ENCODE data around the gene ZNF391. TPM values are rescaled to one million over a fixed set of nuclear protein-coding genes. Genes with fewer than 3 reads are reported as not detected.

The ZNF391 gene
- total RNA-seq (1 to 10 TPM; 3.3 to 3.7 TPM), polyA plus RNA-seq (1 to 10 TPM; 1.8 TPM)

GRCh38 chr6:27388293-27389197 is at the start of gene ZNF391:
ZNF391 (plus strand) TSS chr6:27388759; CDS start chr6:27400371, 11,612 bp downstream.
- Histone ChIP-seq H3K9me3 (ENCODE audit: control insufficient read depth in 1 of 2, low read length in 2 of 2) (no peaks in the 10 kb centered on the region), H3K36me3 (ENCODE audit: insufficient read depth, low read length) (no peaks in the 10 kb centered on the region), H3K27me3 (ENCODE audit: insufficient read depth, low read length) (no peaks in the 10 kb centered on the region), H3K4me3 (ENCODE audit: low read length in 2 of 2) (peak within 1 kb of the TSS; percentile 62 to 95), H3K4me1 (ENCODE audit: insufficient read depth, low read length) (peaks cover 14% of the 10 kb centered on the region), H3K27ac (ENCODE audit: low read depth, low read length) (peak within 1 kb of the TSS; percentile 43)
- Mint-ChIP-seq H3K27me3 (peaks cover 0 to 1% of the 10 kb centered on the region in 2 donors), H3K27ac (peak within 1 kb of the TSS; percentile 74 to 95 (median 91)), H3K9me3 (peaks cover 0 to 3% (median under 1%) of the 10 kb centered on the region in 8 donors), H3K4me1 (peaks cover 7 to 23% (median 16%) of the 10 kb centered on the region in 4 donors), H3K4me3 (peak within 1 kb of the TSS; percentile 94 to 99 (median 97)), H3K36me3 (peaks cover 5 to 8% of the 10 kb centered on the region in 2 donors)
- intact Hi-C loops (cut with micrococcal nuclease): loop anchor here (1.0 to 10.0 kb wide), 7 partner anchors 13 to 864 kb away; partner anchors contain the start of genes POM121L2, ZKSCAN4 and ZNF165
- CTCF ChIA-PET (ENCODE audit: partially characterized antibody): interaction anchor here (0.6 to 1.2 kb wide), 4 partner anchors 90 to 1396 kb away, joined by 3 read pairs; no protein-coding TSS in a partner anchor
- POLR2A ChIA-PET (ENCODE audit: partially characterized antibody): interaction anchor here (0.6 to 2.2 kb wide), 9 partner anchors 18 to 880 kb away, joined by 3 to 18 read pairs (median 3); partner anchors contain the start of gene ZNF184
- DNase-seq: peak; percentile 50 to 71 (median 62)

- intact Hi-C loops (cut with micrococcal nuclease): no loop called here
- ChIA-PET POLR2A (ENCODE audit: partially characterized antibody) (interaction anchor here (0.6 kb wide), 1 partner anchor 222 kb away, joined by 3 read pairs; no protein-coding TSS in a partner anchor), CTCF (ENCODE audit: partially characterized antibody) (no interaction called here)
- H3K36me3 ChIP-seq (ENCODE audit: insufficient read depth, low read length): no peaks in the 10 kb centered on the region
- Mint-ChIP-seq H3K4me1 (no peaks in the 10 kb centered on the region), H3K9me3 (peaks cover 3 to 69% (median 38%) of the 10 kb centered on the region in 8 donors), H3K4me3 (no peak overlapping the region), H3K27me3 (peaks cover 0 to 3% of the 10 kb centered on the region in 2 donors), H3K36me3 (peaks cover 1 to 5% of the 10 kb centered on the region in 2 donors), H3K27ac (no peak overlapping the region)
- no peak for DNase-seq
- no peaks in the 10 kb centered on the region for H3K4me1 ChIP-seq (ENCODE audit: insufficient read depth, low read length)
- H3K4me3 ChIP-seq (ENCODE audit: low read length in 2 of 2): no peak overlapping the region
- H3K27me3 ChIP-seq (ENCODE audit: insufficient read depth, low read length): no peaks in the 10 kb centered on the region
- H3K27ac ChIP-seq (ENCODE audit: low read depth, low read length): no peak overlapping the region
- H3K9me3 ChIP-seq (ENCODE audit: control insufficient read depth in 1 of 2, low read length in 2 of 2): peaks cover 0 to 4% of the 10 kb centered on the region in 2 donors
Observed at GRCh38 chr6:27352850-27353249, 35.7 kb upstream of the ZNF391 start.

GRCh38 chr6:27358786-27359185 is 29.8 kb upstream of the ZNF391 start:
- peaks cover 0 to 20% of the 10 kb centered on the region in 2 donors for H3K9me3 ChIP-seq (ENCODE audit: control insufficient read depth in 1 of 2, low read length in 2 of 2)
- H3K36me3 ChIP-seq (ENCODE audit: insufficient read depth, low read length): no peaks in the 10 kb centered on the region
- CTCF ChIA-PET (ENCODE audit: partially characterized antibody): no interaction called here
- H3K9me3 Mint-ChIP-seq: peaks cover 7 to 78% (median 65%) of the 10 kb centered on the region in 8 donors
- H3K4me1 ChIP-seq (ENCODE audit: insufficient read depth, low read length): no peaks in the 10 kb centered on the region
- H3K36me3 Mint-ChIP-seq: peaks cover 38 to 48% of the 10 kb centered on the region in 2 donors
- no peaks in the 10 kb centered on the region for H3K4me1 Mint-ChIP-seq
- no peak overlapping the region for H3K27ac Mint-ChIP-seq
- no peak overlapping the region for H3K4me3 Mint-ChIP-seq
- no peak overlapping the region for H3K27ac ChIP-seq (ENCODE audit: low read depth, low read length)
- H3K27me3 Mint-ChIP-seq: peaks cover 0 to 2% of the 10 kb centered on the region in 2 donors
- no peak overlapping the region for H3K4me3 ChIP-seq (ENCODE audit: low read length in 2 of 2)
- intact Hi-C loops (cut with micrococcal nuclease): no loop called here
- DNase-seq: no peak
- POLR2A ChIA-PET (ENCODE audit: partially characterized antibody): no interaction called here
- no peaks in the 10 kb centered on the region for H3K27me3 ChIP-seq (ENCODE audit: insufficient read depth, low read length)

- H3K36me3 Mint-ChIP-seq: peaks cover 38 to 46% of the 10 kb centered on the region in 2 donors
- POLR2A ChIA-PET (ENCODE audit: partially characterized antibody): no interaction called here
- no peak overlapping the region for H3K4me3 Mint-ChIP-seq
- H3K27ac Mint-ChIP-seq: no peak overlapping the region
- peaks cover 0 to 20% of the 10 kb centered on the region in 2 donors for H3K9me3 ChIP-seq (ENCODE audit: control insufficient read depth in 1 of 2, low read length in 2 of 2)
- no peaks in the 10 kb centered on the region for H3K4me1 ChIP-seq (ENCODE audit: insufficient read depth, low read length)
- H3K27me3 ChIP-seq (ENCODE audit: insufficient read depth, low read length): no peaks in the 10 kb centered on the region
- H3K9me3 Mint-ChIP-seq: peaks cover 7 to 74% (median 64%) of the 10 kb centered on the region in 8 donors
- DNase-seq: no peak
- peaks cover 0 to 2% of the 10 kb centered on the region in 2 donors for H3K27me3 Mint-ChIP-seq
- H3K27ac ChIP-seq (ENCODE audit: low read depth, low read length): no peak overlapping the region
- intact Hi-C loops (cut with micrococcal nuclease): no loop called here
- CTCF ChIA-PET (ENCODE audit: partially characterized antibody): no interaction called here
- no peak overlapping the region for H3K4me3 ChIP-seq (ENCODE audit: low read length in 2 of 2)
- H3K4me1 Mint-ChIP-seq: no peaks in the 10 kb centered on the region
- no peaks in the 10 kb centered on the region for H3K36me3 ChIP-seq (ENCODE audit: insufficient read depth, low read length)
Observed at GRCh38 chr6:27359231-27359630, 29.3 kb upstream of the ZNF391 start.

GRCh38 chr6:27368202-27368601 is 20.4 kb upstream of the ZNF391 start:
- no peaks in the 10 kb centered on the region for H3K4me1 Mint-ChIP-seq
- DNase-seq: no peak
- peaks cover 30 to 46% of the 10 kb centered on the region in 2 donors for H3K36me3 Mint-ChIP-seq
- ChIA-PET CTCF (ENCODE audit: partially characterized antibody) (no interaction called here), POLR2A (ENCODE audit: partially characterized antibody) (no interaction called here)
- no peak overlapping the region for H3K4me3 ChIP-seq (ENCODE audit: low read length in 2 of 2)
- H3K4me3 Mint-ChIP-seq: no peak overlapping the region
- no peaks in the 10 kb centered on the region for H3K27me3 Mint-ChIP-seq
- H3K27me3 ChIP-seq (ENCODE audit: insufficient read depth, low read length): no peaks in the 10 kb centered on the region
- H3K9me3 Mint-ChIP-seq: peaks cover 0 to 7% (median 3%) of the 10 kb centered on the region in 8 donors
- H3K4me1 ChIP-seq (ENCODE audit: insufficient read depth, low read length): no peaks in the 10 kb centered on the region
- intact Hi-C loops (cut with micrococcal nuclease): no loop called here
- no peak overlapping the region for H3K27ac Mint-ChIP-seq
- H3K9me3 ChIP-seq (ENCODE audit: control insufficient read depth in 1 of 2, low read length in 2 of 2): no peaks in the 10 kb centered on the region
- no peaks in the 10 kb centered on the region for H3K36me3 ChIP-seq (ENCODE audit: insufficient read depth, low read length)
- no peak overlapping the region for H3K27ac ChIP-seq (ENCODE audit: low read depth, low read length)

GRCh38 chr6:27370391-27370790 is 18.2 kb upstream of the ZNF391 start:
- Mint-ChIP-seq H3K4me3 (no peak overlapping the region), H3K36me3 (peaks cover 28 to 41% of the 10 kb centered on the region in 2 donors), H3K4me1 (peaks cover 9 to 18% (median 13%) of the 10 kb centered on the region in 4 donors), H3K27ac (no peak overlapping the region), H3K9me3 (peaks cover 0 to 7% (median 3%) of the 10 kb centered on the region in 8 donors), H3K27me3 (no peaks in the 10 kb centered on the region)
- no peak overlapping the region for H3K27ac ChIP-seq (ENCODE audit: low read depth, low read length)
- H3K36me3 ChIP-seq (ENCODE audit: insufficient read depth, low read length): no peaks in the 10 kb centered on the region
- no peaks in the 10 kb centered on the region for H3K9me3 ChIP-seq (ENCODE audit: control insufficient read depth in 1 of 2, low read length in 2 of 2)
- H3K4me1 ChIP-seq (ENCODE audit: insufficient read depth, low read length): peaks cover 15% of the 10 kb centered on the region
- H3K4me3 ChIP-seq (ENCODE audit: low read length in 2 of 2): no peak overlapping the region
- ChIA-PET POLR2A (ENCODE audit: partially characterized antibody) (interaction anchor here (0.8 to 1.4 kb wide), 2 partner anchors 18 to 103 kb away, joined by 3 read pairs; partner anchors contain the start of genes ZNF184 and ZNF391), CTCF (ENCODE audit: partially characterized antibody) (interaction anchor here (0.9 kb wide), 1 partner anchor 109 kb away, joined by 3 read pairs; no protein-coding TSS in a partner anchor)
- intact Hi-C loops (cut with micrococcal nuclease): no loop called here
- H3K27me3 ChIP-seq (ENCODE audit: insufficient read depth, low read length): no peaks in the 10 kb centered on the region
- no peak for DNase-seq
